CD4-positive, alpha-beta T cell (primary cell): ENCODE measurements around the gene ANKLE2. TPM values are rescaled to one million over a fixed set of nuclear protein-coding genes. Genes with fewer than 3 reads are reported as not detected.

Experiments used
- ATAC-seq: fragments of 200-7000 bp; cut with Tn5 transposase; one replicate; pipeline ENCODE4 v1.10.0; 2022; ENCODE audit warnings: mild to moderate bottlenecking; ENCODE audit not compliant: poor library complexity
- CTCF ChIA-PET: fragments of 350-600 bp; sonication (Branson Sonifier 250); formaldehyde crosslinking; loops from one replicate; lab custom pipeline; 2021; ENCODE audit warnings: antibody characterized with exemption, inconsistent platforms; lab: Charles Lee
- POLR2A ChIA-PET: fragments of 350-600 bp; sonication (Branson Sonifier 250); formaldehyde crosslinking; loops from one replicate; lab custom pipeline; 2021; ENCODE audit warnings: antibody characterized with exemption, inconsistent platforms; lab: Charles Lee
- DNase-seq, 14 experiments: peaks; one replicate each; pipeline ENCODE4 v3.0.0-alpha.2; 2013 to 2020; ENCODE audit warnings: mixed read lengths in 2 of 14
- H3K27ac ChIP-seq, 2 donors: one replicate each; pipeline versions ENCODE4 v1.5.1 to v1.7.0; 2013; ENCODE audit warnings: low read length in 2 of 2, low read depth in 1 of 2, mild to moderate bottlenecking in 1 of 2
- H3K27me3 ChIP-seq, 2 experiments: 1 replicate in 1 of 2; 2 replicates in 1 of 2; pipeline versions ENCODE4 v1.6.1 to v1.7.0; 2013; ENCODE audit warnings: low read length in 2 of 2, control low read depth in 1 of 2, mild to moderate bottlenecking in 1 of 2, moderate library complexity in 1 of 2; ENCODE audit not compliant: insufficient read depth in 2 of 2, control insufficient read depth in 1 of 2
- H3K36me3 ChIP-seq: one replicate; pipeline ENCODE4 v1.6.1; 2013; ENCODE audit warnings: low read length, control low read depth; ENCODE audit not compliant: insufficient read depth
- H3K4me1 ChIP-seq: one replicate; pipeline ENCODE4 v1.6.1; 2013; ENCODE audit warnings: low read length, control low read depth; ENCODE audit not compliant: insufficient read depth
- H3K4me3 ChIP-seq: one replicate; pipeline ENCODE4 v1.5.1; 2013; ENCODE audit warnings: mild to moderate bottlenecking, low read length, moderate library complexity
- H3K9me3 ChIP-seq, 2 experiments: 1 replicate in 1 of 2; 2 replicates in 1 of 2; pipeline versions ENCODE4 v1.6.1 to v1.7.0; 2013; ENCODE audit warnings: low read length in 2 of 2, mild to moderate bottlenecking in 2 of 2, control low read depth in 1 of 2, moderate library complexity in 1 of 2; ENCODE audit not compliant: control insufficient read depth in 1 of 2, insufficient read depth in 1 of 2
- H3K27ac Mint-ChIP-seq: one replicate; pipeline ENCODE4 v1.8.0; 2020; ENCODE audit warnings: mixed read lengths
- H3K27me3 Mint-ChIP-seq: one replicate; pipeline ENCODE4 v1.8.0; 2021; ENCODE audit warnings: mixed read lengths
- H3K36me3 Mint-ChIP-seq: one replicate; pipeline ENCODE4 v1.8.0; 2021; ENCODE audit warnings: low read depth, mixed read lengths
- H3K4me1 Mint-ChIP-seq: one replicate; pipeline ENCODE4 v1.8.0; 2021; ENCODE audit warnings: low read depth, mixed read lengths
- H3K4me3 Mint-ChIP-seq: one replicate; pipeline ENCODE4 v1.8.0; 2020; ENCODE audit warnings: mild to moderate bottlenecking, mixed read lengths
- H3K9me3 Mint-ChIP-seq: one replicate; pipeline ENCODE4 v1.8.0; 2020; ENCODE audit warnings: mixed read lengths
- CTCF ChIP-seq: fragments of 200-600 bp; IDR thresholded peaks from one replicate; pipeline ENCODE4 v1.8.0; 2022; ENCODE audit warnings: antibody characterized with exemption, mild to moderate bottlenecking
- intact Hi-C, 2 experiments: fragments of 100-400 bp; cut with DNase I in 1 of 2; cut with micrococcal nuclease in 1 of 2; formaldehyde crosslinking; loops; one replicate each; pipeline versions ENCODE4 v1.15.1 to v1.9.0; 2023 to 2025; cut with DNase I, micrococcal nuclease
- total RNA-seq, 174 experiments: library from RNA in 2 of 174; stranded (reverse) in 2 of 174; gene quantifications; one replicate each; pipeline ENCODE4 v1.2.3 and lab custom pipeline; 2021 to 2026

ANKLE2 gene
- total RNA-seq, 2 experiments from 2014 or later = 61.7 to 65.7 TPM

DNA sequence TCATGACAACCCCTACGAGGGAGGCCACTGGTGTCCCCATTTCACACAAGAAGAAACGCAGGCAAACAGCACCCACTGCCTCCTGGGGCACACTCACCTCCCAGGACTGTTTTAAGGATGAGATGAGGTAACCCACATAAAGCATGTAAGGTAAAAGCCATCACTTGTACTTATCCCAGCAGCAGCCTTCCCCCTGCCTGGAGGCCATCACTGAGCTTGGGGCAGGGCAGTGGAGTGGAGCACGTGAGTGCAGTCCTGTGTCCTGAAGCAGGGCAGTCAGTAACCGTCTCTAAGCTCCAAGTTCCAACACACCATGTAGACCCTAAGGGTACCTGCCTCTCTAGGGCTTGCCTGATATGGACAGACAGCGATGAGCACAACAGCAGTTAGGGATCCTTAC lies 76.2 kb downstream of the ANKLE2 start:
- H3K36me3 ChIP-seq = peaks cover 3% of the 10 kb centered on the region
- no peak for TF ChIP-seq CTCF
- H3K36me3 Mint-ChIP-seq = peaks cover 16% of the 10 kb centered on the region
- H3K27me3 Mint-ChIP-seq = no peaks in the 10 kb centered on the region
- ChIA-PET POLR2A (interaction anchor here (0.7 to 0.8 kb wide), 2 partner anchors 23 to 144 kb away, joined by 3 read pairs; partner anchors contain the start of gene GOLGA3), CTCF (no interaction called here)
- no peak for ATAC-seq
- H3K4me3 ChIP-seq = no peak overlapping the region
- no peak overlapping the region for H3K27ac ChIP-seq
- peaks cover 22% of the 10 kb centered on the region for H3K4me1 ChIP-seq
- H3K4me3 Mint-ChIP-seq = peak overlapping the region; percentile 89
- H3K9me3 Mint-ChIP-seq = no peaks in the 10 kb centered on the region
- no peak for DNase-seq
- peaks cover 23% of the 10 kb centered on the region for H3K4me1 Mint-ChIP-seq
- H3K27me3 ChIP-seq = no peaks in the 10 kb centered on the region
- peak overlapping the region; percentile 51 for H3K27ac Mint-ChIP-seq
- intact Hi-C loops = loop anchor here (5.0 to 10.0 kb wide), 2 partner anchors 77 to 199 kb away; partner anchors contain the start of genes ANKLE2 (in 1 of the 2) and CHFR (in 1 of the 2)
- no peaks in the 10 kb centered on the region for H3K9me3 ChIP-seq

DNA sequence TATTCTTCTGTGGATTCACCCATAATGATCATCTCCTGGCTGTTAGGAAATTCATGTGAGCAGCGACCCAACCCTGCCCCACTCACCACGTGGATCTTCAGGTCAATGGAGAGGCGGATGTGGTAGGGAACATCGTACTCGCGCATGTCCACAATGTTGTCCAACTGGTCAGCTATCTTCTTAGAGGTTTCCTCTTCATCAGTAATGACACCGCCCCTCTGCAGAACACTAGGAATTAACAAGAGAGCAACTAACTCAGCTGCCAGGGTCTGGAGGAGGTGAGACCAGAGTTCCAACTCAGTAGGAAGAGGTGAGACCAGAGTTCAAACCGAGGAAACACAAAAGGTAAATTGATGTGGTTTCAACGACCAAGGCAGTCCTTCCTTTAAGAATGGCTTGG lies 84.1 kb downstream of the ANKLE2 start:
- peaks cover 79% of the 10 kb centered on the region for H3K36me3 Mint-ChIP-seq

GRCh38 chr12:132675757-132676432 lies 85.7 kb downstream of the ANKLE2 start:
- H3K4me1 ChIP-seq = peaks cover 7% of the 10 kb centered on the region
- no peak overlapping the region for H3K4me3 ChIP-seq
- H3K27ac Mint-ChIP-seq = no peak overlapping the region
- H3K36me3 Mint-ChIP-seq = peaks cover 87% of the 10 kb centered on the region
- DNase-seq (no peak), ATAC-seq (no peak)
- H3K9me3 Mint-ChIP-seq = no peaks in the 10 kb centered on the region
- H3K4me1 Mint-ChIP-seq = peaks cover 4% of the 10 kb centered on the region
- ChIA-PET POLR2A (no interaction called here), CTCF (no interaction called here)
- no peaks in the 10 kb centered on the region for H3K27me3 Mint-ChIP-seq
- H3K27me3 ChIP-seq = no peaks in the 10 kb centered on the region
- H3K4me3 Mint-ChIP-seq = no peak overlapping the region
- no peak overlapping the region for H3K27ac ChIP-seq
- TF ChIP-seq CTCF = no peak
- intact Hi-C loops = no loop called here
- no peaks in the 10 kb centered on the region for H3K9me3 ChIP-seq
- H3K36me3 ChIP-seq = peaks cover 66% of the 10 kb centered on the region

More for the DNA sequence above, 84.1 kb downstream of the ANKLE2 start:
- intact Hi-C loops = no loop called here
- Histone ChIP-seq H3K27me3 (no peaks in the 10 kb centered on the region), H3K9me3 (no peaks in the 10 kb centered on the region), H3K27ac (no peak overlapping the region), H3K4me1 (no peaks in the 10 kb centered on the region), H3K4me3 (no peak overlapping the region), H3K36me3 (peaks cover 59% of the 10 kb centered on the region)
- TF ChIP-seq CTCF = no peak
- ATAC-seq (no peak), DNase-seq (no peak)
- no peaks in the 10 kb centered on the region for H3K4me1 Mint-ChIP-seq
- H3K4me3 Mint-ChIP-seq = no peak overlapping the region
- ChIA-PET CTCF (no interaction called here), POLR2A (no interaction called here)
- no peaks in the 10 kb centered on the region for H3K27me3 Mint-ChIP-seq
- H3K27ac Mint-ChIP-seq = no peak overlapping the region
- no peaks in the 10 kb centered on the region for H3K9me3 Mint-ChIP-seq

Other genes with a start within 250 kb of the ANKLE2 start
- not detected for gene LRCOL1, start 151.2 kb downstream of the ANKLE2 start, total RNA-seq
- not detected for gene P2RX2, start 143.1 kb downstream of the ANKLE2 start, total RNA-seq
- 10 to 100 TPM; 41.8 to 46.1 TPM for gene POLE, start 74.5 kb downstream of the ANKLE2 start, total RNA-seq
- 1 to 10 TPM; 2.1 to 2.6 TPM for gene PXMP2, start 74.2 kb downstream of the ANKLE2 start, total RNA-seq
- gene PGAM5, start 51.0 kb downstream of the ANKLE2 start, total RNA-seq = 10 to 100 TPM; 12.8 to 15.1 TPM
- 10 to 100 TPM; 31.5 to 34.0 TPM for gene GOLGA3, start 67.0 kb upstream of the ANKLE2 start, total RNA-seq
- 10 to 100 TPM; 75.1 to 85.6 TPM for gene CHFR, start 125.8 kb upstream of the ANKLE2 start, total RNA-seq
- gene ZNF605, start 194.5 kb upstream of the ANKLE2 start, total RNA-seq = 1 to 10 TPM; 5.3 to 5.8 TPM
- 10 to 100 TPM; 29.1 to 31.9 TPM for gene ZNF26, start 224.5 kb upstream of the ANKLE2 start, total RNA-seq